Adrenal gland (tissue), 5 donors: ENCODE results near the gene VPS35L.

Experiments used
- POLR2A ChIP-seq, 2 donors: fragments of 450-650 bp; IDR thresholded peaks; one replicate each; pipeline ENCODE4 v1.6.1; 2017; ENCODE audit warnings: antibody characterized with exemption in 2 of 2, mild to moderate bottlenecking in 2 of 2, moderate library complexity in 1 of 2
- TF ChIP-seq, protein P1 (sequence below), 6 experiments: fragments of 450-650 bp in 4 of 6; fragments of 200-600 bp in 2 of 6; sonication (generic) in 1 of 6; IDR thresholded peaks; 1 replicate in 5 of 6; 2 replicates in 1 of 6; pipeline versions ENCODE4 v1.5.1 to v1.8.0; 2016 to 2021; ENCODE audit warnings: antibody characterized with exemption in 6 of 6, mild to moderate bottlenecking in 2 of 6, moderate library complexity in 1 of 6
- donor health status: DM: no; HTN: no; CAD: no.

DNA sequence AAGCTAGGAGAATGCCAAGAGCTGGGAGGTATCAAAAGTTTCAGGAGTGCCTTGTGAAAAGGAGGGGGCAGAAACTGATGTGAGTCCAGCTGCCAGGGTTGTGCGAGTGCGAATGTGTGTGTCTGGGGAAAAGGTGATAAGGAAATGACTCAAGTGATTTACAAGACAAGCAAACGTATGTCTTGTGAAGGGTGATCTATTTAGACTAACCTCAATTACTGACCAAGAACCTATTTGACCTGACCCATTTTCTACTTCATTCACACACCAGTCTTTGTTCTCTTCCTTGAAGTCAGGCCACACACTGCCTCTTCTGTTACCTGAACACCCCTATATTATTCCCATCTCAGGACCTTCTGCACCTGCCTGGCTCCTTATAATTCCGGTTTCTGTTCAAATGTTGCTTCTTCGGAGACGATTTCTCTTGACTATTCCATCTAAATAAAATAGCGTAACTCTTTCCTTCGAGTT, 34.6 kb upstream of the VPS35L start:
- TF ChIP-seq, protein P1, sequence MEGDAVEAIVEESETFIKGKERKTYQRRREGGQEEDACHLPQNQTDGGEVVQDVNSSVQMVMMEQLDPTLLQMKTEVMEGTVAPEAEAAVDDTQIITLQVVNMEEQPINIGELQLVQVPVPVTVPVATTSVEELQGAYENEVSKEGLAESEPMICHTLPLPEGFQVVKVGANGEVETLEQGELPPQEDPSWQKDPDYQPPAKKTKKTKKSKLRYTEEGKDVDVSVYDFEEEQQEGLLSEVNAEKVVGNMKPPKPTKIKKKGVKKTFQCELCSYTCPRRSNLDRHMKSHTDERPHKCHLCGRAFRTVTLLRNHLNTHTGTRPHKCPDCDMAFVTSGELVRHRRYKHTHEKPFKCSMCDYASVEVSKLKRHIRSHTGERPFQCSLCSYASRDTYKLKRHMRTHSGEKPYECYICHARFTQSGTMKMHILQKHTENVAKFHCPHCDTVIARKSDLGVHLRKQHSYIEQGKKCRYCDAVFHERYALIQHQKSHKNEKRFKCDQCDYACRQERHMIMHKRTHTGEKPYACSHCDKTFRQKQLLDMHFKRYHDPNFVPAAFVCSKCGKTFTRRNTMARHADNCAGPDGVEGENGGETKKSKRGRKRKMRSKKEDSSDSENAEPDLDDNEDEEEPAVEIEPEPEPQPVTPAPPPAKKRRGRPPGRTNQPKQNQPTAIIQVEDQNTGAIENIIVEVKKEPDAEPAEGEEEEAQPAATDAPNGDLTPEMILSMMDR (IDR thresholded peaks at IDR 0.05), result no peak
- no peak for TF ChIP-seq POLR2A (IDR thresholded peaks at IDR 0.05)
